Mesenchymal stem cell (in vitro differentiated cells and primary cell): ENCODE measurements around the gene TMEM74B.

ENCODE experiments used
- DNase-seq: peaks from one replicate; pipeline ENCODE4 v3.0.0-alpha.2; 2013
- H2AFZ ChIP-seq: one replicate; pipeline ENCODE4 v1.6.1; 2013; ENCODE audit warnings: low read depth, mild to moderate bottlenecking, control low read depth, inconsistent platforms, low read length, moderate library complexity
- H2AK5ac ChIP-seq: 2 replicates; pipeline ENCODE4 v1.6.1; 2013; ENCODE audit warnings: low read length, moderate library complexity, mild to moderate bottlenecking, inconsistent platforms; ENCODE audit not compliant: severe bottlenecking
- H2BK120ac ChIP-seq: one replicate; pipeline ENCODE4 v1.6.1; 2013; ENCODE audit warnings: low read depth, mild to moderate bottlenecking, inconsistent platforms, low read length, moderate library complexity
- H2BK12ac ChIP-seq, 2 experiments: one replicate each; pipeline ENCODE4 v1.6.1; 2013; ENCODE audit warnings: inconsistent platforms in 2 of 2, low read length in 2 of 2, mild to moderate bottlenecking in 2 of 2, moderate library complexity in 2 of 2, control low read depth in 1 of 2
- H2BK15ac ChIP-seq: one replicate; pipeline ENCODE4 v1.6.1; 2013; ENCODE audit warnings: mild to moderate bottlenecking, low read depth, inconsistent platforms; ENCODE audit not compliant: poor library complexity, severe bottlenecking
- H2BK5ac ChIP-seq: 2 replicates; pipeline ENCODE4 v1.6.1; 2013; ENCODE audit warnings: low read depth, mild to moderate bottlenecking, low read length, control low read depth, inconsistent platforms; ENCODE audit not compliant: poor library complexity, severe bottlenecking
- H3K14ac ChIP-seq, 2 experiments: one replicate each; pipeline ENCODE4 v1.6.1; 2013; ENCODE audit warnings: inconsistent platforms in 2 of 2, low read length in 2 of 2, control low read depth in 1 of 2, mild to moderate bottlenecking in 1 of 2, moderate library complexity in 1 of 2
- H3K18ac ChIP-seq, 2 experiments: one replicate each; pipeline ENCODE4 v1.6.1; 2013; ENCODE audit warnings: inconsistent platforms in 2 of 2, low read length in 2 of 2, control low read depth in 1 of 2, low read depth in 1 of 2, mild to moderate bottlenecking in 1 of 2
- H3K23ac ChIP-seq, 2 experiments: one replicate each; pipeline ENCODE4 v1.6.1; 2013; ENCODE audit warnings: inconsistent platforms in 2 of 2, low read length in 2 of 2, mild to moderate bottlenecking in 2 of 2, moderate library complexity in 2 of 2, control low read depth in 1 of 2
- H3K27ac ChIP-seq: 2 replicates; pipeline ENCODE4 v1.5.1; 2013; ENCODE audit warnings: mild to moderate bottlenecking, moderate library complexity, low read length, control low read depth, inconsistent platforms; ENCODE audit not compliant: poor library complexity, severe bottlenecking
- H3K27me3 ChIP-seq, 2 experiments: 2 replicates each; pipeline versions ENCODE4 v1.6.1 to v1.7.0; 2013; ENCODE audit warnings: low read length in 2 of 2, mild to moderate bottlenecking in 2 of 2, moderate library complexity in 2 of 2, control low read depth in 1 of 2, inconsistent platforms in 1 of 2; ENCODE audit not compliant: control insufficient read depth in 1 of 2, insufficient read depth in 1 of 2
- H3K36me3 ChIP-seq, 2 experiments: 2 replicates each; pipeline versions ENCODE4 v1.6.1 to v1.7.0; 2013; ENCODE audit warnings: low read length in 2 of 2, control low read depth in 1 of 2, inconsistent platforms in 1 of 2, low read depth in 1 of 2, mild to moderate bottlenecking in 1 of 2; ENCODE audit not compliant: insufficient read depth in 2 of 2, control insufficient read depth in 1 of 2
- H3K4ac ChIP-seq, 2 experiments: one replicate each; pipeline ENCODE4 v1.6.1; 2013; ENCODE audit warnings: inconsistent platforms in 2 of 2, low read length in 2 of 2, mild to moderate bottlenecking in 2 of 2, moderate library complexity in 2 of 2, control low read depth in 1 of 2, low read depth in 1 of 2
- H3K4me1 ChIP-seq: 2 replicates; pipeline ENCODE4 v1.6.1; 2013; ENCODE audit warnings: low read depth, low read length, control low read depth; ENCODE audit not compliant: control insufficient read depth, insufficient read depth
- H3K4me2 ChIP-seq: 2 replicates; pipeline ENCODE4 v1.6.1; 2013; ENCODE audit warnings: low read length, mild to moderate bottlenecking, inconsistent platforms; ENCODE audit not compliant: poor library complexity, severe bottlenecking
- H3K4me3 ChIP-seq, 2 experiments: 2 replicates each; pipeline versions ENCODE4 v1.5.1 to v1.7.0; 2013; ENCODE audit warnings: low read length in 2 of 2, mild to moderate bottlenecking in 2 of 2, control low read depth in 1 of 2, low read depth in 1 of 2; ENCODE audit not compliant: insufficient read depth in 1 of 2
- H3K79me1 ChIP-seq: replicated peaks from 2 replicates; pipeline ENCODE4 v1.6.1; 2013; ENCODE audit warnings: mild to moderate bottlenecking, control low read depth, low read length, inconsistent platforms; ENCODE audit not compliant: poor library complexity, severe bottlenecking
- H3K9ac ChIP-seq: 2 replicates; pipeline ENCODE4 v1.7.0; 2013; ENCODE audit warnings: mild to moderate bottlenecking, low read length, moderate library complexity
- H3K9me3 ChIP-seq: 2 replicates; pipeline ENCODE4 v1.7.0; 2013; ENCODE audit warnings: mild to moderate bottlenecking, low read length; ENCODE audit not compliant: control insufficient read depth
- H4K8ac ChIP-seq: one replicate; pipeline ENCODE4 v1.6.1; 2013; ENCODE audit warnings: inconsistent platforms, mild to moderate bottlenecking, low read length, moderate library complexity
- H4K91ac ChIP-seq: one replicate; pipeline ENCODE4 v1.6.1; 2013; ENCODE audit warnings: mild to moderate bottlenecking, low read length, inconsistent platforms
- WGBS: methylation state at CpG from one replicate; pipeline ENCODE4 v1.1.7; 2013; ENCODE audit warnings: mixed read lengths; 5-methylcytosine and 5-hydroxymethylcytosine counted together

TMEM74B gene

GRCh38 chr20:1195226-1195625 lies 10.4 kb upstream of the TMEM74B start:
- H4K8ac ChIP-seq, result no peak overlapping the region
- 78% methylated on average over 1 of the region's 1 CpG for WGBS
- H3K9ac ChIP-seq, result no peak overlapping the region

GRCh38 chr20:1191299-1191698 lies 6.5 kb upstream of the TMEM74B start:
- Histone ChIP-seq H2BK12ac (no peak overlapping the region), H3K27ac (no peak overlapping the region), H2BK5ac (no peak overlapping the region), H3K36me3 (no peaks in the 10 kb centered on the region), H3K9me3 (peaks cover 3% of the 10 kb centered on the region), H4K8ac (no peak overlapping the region), H3K18ac (no peak overlapping the region), H3K4me1 (peaks cover 2% of the 10 kb centered on the region), H3K4me2 (no peak overlapping the region), H4K91ac (no peak overlapping the region), H2BK15ac (no peak overlapping the region), H3K4ac (no peak overlapping the region), H3K9ac (no peak overlapping the region), H3K14ac (no peak overlapping the region), H2AFZ (no peak overlapping the region), H2BK120ac (no peak overlapping the region), H2AK5ac (no peak overlapping the region), H3K27me3 (peaks cover 71 to 81% of the 10 kb centered on the region in 2 experiments), H3K4me3 (no peak overlapping the region), H3K79me1 (no peaks in the 10 kb centered on the region), H3K23ac (no peak overlapping the region)
- WGBS, result 93% methylated on average over 3 of the region's 3 CpGs
- no peak for DNase-seq

More at GRCh38 chr20:1195226-1195625, 10.4 kb upstream of the TMEM74B start:
- no peak overlapping the region for H3K23ac ChIP-seq
- no peak overlapping the region for H4K91ac ChIP-seq
- H3K4me1 ChIP-seq, result no peaks in the 10 kb centered on the region
- no peak overlapping the region for H2BK5ac ChIP-seq
- H3K14ac ChIP-seq, result no peak overlapping the region
- H2BK15ac ChIP-seq, result no peak overlapping the region
- H3K9me3 ChIP-seq, result peaks cover 4% of the 10 kb centered on the region
- no peaks in the 10 kb centered on the region for H3K79me1 ChIP-seq
- no peak for DNase-seq
- no peak overlapping the region for H2AK5ac ChIP-seq
- H3K18ac ChIP-seq, result no peak overlapping the region
- no peak overlapping the region for H3K4ac ChIP-seq
- no peak overlapping the region for H2BK120ac ChIP-seq
- H3K27ac ChIP-seq, result no peak overlapping the region
- peaks cover 65 to 75% of the 10 kb centered on the region in 2 experiments for H3K27me3 ChIP-seq
- H2AFZ ChIP-seq, result no peak overlapping the region
- H3K36me3 ChIP-seq, result no peaks in the 10 kb centered on the region
- no peak overlapping the region for H3K4me2 ChIP-seq
- no peak overlapping the region for H3K4me3 ChIP-seq
- H2BK12ac ChIP-seq, result no peak overlapping the region

GRCh38 chr20:1190847-1191246 lies 6.1 kb upstream of the TMEM74B start:
- Histone ChIP-seq H3K18ac (no peak overlapping the region), H3K4me1 (peaks cover 4% of the 10 kb centered on the region), H3K4me2 (no peak overlapping the region), H2AFZ (no peak overlapping the region), H4K91ac (no peak overlapping the region), H3K9me3 (no peaks in the 10 kb centered on the region), H3K27ac (no peak overlapping the region), H3K23ac (no peak overlapping the region), H3K4me3 (no peak overlapping the region), H3K4ac (no peak overlapping the region), H3K9ac (no peak overlapping the region), H3K36me3 (no peaks in the 10 kb centered on the region), H4K8ac (no peak overlapping the region), H2BK12ac (no peak overlapping the region), H2BK15ac (no peak overlapping the region), H2BK120ac (no peak overlapping the region), H3K27me3 (peaks cover 71 to 81% of the 10 kb centered on the region in 2 experiments), H2BK5ac (no peak overlapping the region), H3K14ac (no peak overlapping the region), H2AK5ac (no peak overlapping the region), H3K79me1 (no peaks in the 10 kb centered on the region)
- no peak for DNase-seq
- 91% methylated on average over 3 of the region's 3 CpGs for WGBS

GRCh38 chr20:1189827-1190226 lies 5.0 kb upstream of the TMEM74B start:
- 79% methylated on average over 1 of the region's 1 CpG for WGBS
- no peak overlapping the region for H3K18ac ChIP-seq
- H4K8ac ChIP-seq, result no peak overlapping the region
- H3K4me3 ChIP-seq, result no peak overlapping the region
- H3K9me3 ChIP-seq, result no peaks in the 10 kb centered on the region
- no peak overlapping the region for H3K4ac ChIP-seq
- H2AK5ac ChIP-seq, result no peak overlapping the region
- DNase-seq, result no peak
- H3K27me3 ChIP-seq, result peaks cover 67 to 72% of the 10 kb centered on the region in 2 experiments
- no peak overlapping the region for H3K9ac ChIP-seq
- H3K79me1 ChIP-seq, result no peaks in the 10 kb centered on the region
- H2AFZ ChIP-seq, result no peak overlapping the region
- peaks cover 12% of the 10 kb centered on the region for H3K4me1 ChIP-seq
- no peak overlapping the region for H2BK15ac ChIP-seq
- H4K91ac ChIP-seq, result no peak overlapping the region
- H3K14ac ChIP-seq, result no peak overlapping the region
- no peaks in the 10 kb centered on the region for H3K36me3 ChIP-seq
- H2BK5ac ChIP-seq, result no peak overlapping the region
- no peak overlapping the region for H2BK12ac ChIP-seq
- H3K23ac ChIP-seq, result no peak overlapping the region
- no peak overlapping the region for H3K27ac ChIP-seq
- H3K4me2 ChIP-seq, result no peak overlapping the region
- H2BK120ac ChIP-seq, result no peak overlapping the region
